Mammary epithelial cell (primary cell): ENCODE results near the gene NLN.

Experiments used
- CTCF ChIP-seq, 2 donors: IDR thresholded peaks in 1 of 2; conservative IDR thresholded peaks in 1 of 2; 2 replicates each; pipeline ENCODE4 v1.5.1; 2011 to 2012; ENCODE audit warnings: inconsistent platforms in 2 of 2, low read length in 2 of 2, mild to moderate bottlenecking in 2 of 2, control low read depth in 1 of 2, low read depth in 1 of 2; ENCODE audit not compliant: insufficient read depth in 1 of 2; ENCODE audit errors: extremely low read depth in 1 of 2
- EZH2 ChIP-seq: IDR thresholded peaks from 2 replicates; pipeline ENCODE4 v1.6.1; 2012; ENCODE audit warnings: low read length, inconsistent platforms, borderline replicate concordance

- no peak for TF ChIP-seq CTCF (conservative IDR thresholded peaks at IDR 0.05 in 1 of 2, IDR thresholded peaks at IDR 0.05 in 1 of 2; ENCODE audit: extremely low read depth in 1 of 2, insufficient read depth in 1 of 2, low read depth in 1 of 2, low read length in 2 of 2)
- no peak for TF ChIP-seq EZH2
These were observed 100.0 kb downstream of the NLN start for GRCh38 chr5:65821966-65822365.
